ENCODE results near the gene C8G. TPM values are rescaled to one million over a fixed set of nuclear protein-coding genes. Genes with fewer than 3 reads are reported as not detected.

C8G gene
- total RNA-seq, 6 donors from 2014 or later: 1.8 to 4.4 (median 2.1) TPM; not detected in 3

GRCh38 chr9:136960212-136960937 lies 15.3 kb downstream of the C8G start:
- WGBS, 2 donors: 72 to 74% methylated on average over 10 to 18 of the region's 19 CpGs
- Histone ChIP-seq H3K9me3 (no peaks in the 10 kb centered on the region), H3K27ac (peak overlapping the region in 2 of 4 donors; percentile 54), H3K4me1 (peaks cover 6 to 19% (median 12%) of the 10 kb centered on the region in 4 donors), H3K36me3 (no peaks in the 10 kb centered on the region), H3K27me3 (no peaks in the 10 kb centered on the region), H3K4me3 (no peak overlapping the region)
- ATAC-seq (ENCODE audit: low FRiP score in 2 of 2): no peak
- TF ChIP-seq POLR2AphosphoS5 (IDR thresholded peaks at IDR 0.05) (no peak), EP300 (IDR thresholded peaks at IDR 0.05) (no peak), POLR2A (IDR thresholded peaks at IDR 0.05) (no peak), CTCF (IDR thresholded peaks at IDR 0.05) (no peak)
- peak in 1 of 2 donors; percentile 44 for DNase-seq

- no peak overlapping the region for H3K4me3 ChIP-seq
- TF ChIP-seq CTCF (IDR thresholded peaks at IDR 0.05) (no peak), POLR2A (IDR thresholded peaks at IDR 0.05) (no peak), EP300 (IDR thresholded peaks at IDR 0.05) (no peak), POLR2AphosphoS5 (IDR thresholded peaks at IDR 0.05) (no peak)
- whole genome bisulfite sequencing, 2 donors: 86 to 90% methylated on average over 2 to 11 of the region's 15 CpGs
- H3K27ac ChIP-seq: peak overlapping the region in 2 of 4 donors; percentile 15 to 18
- peak in 1 of 2 donors; percentile 67 for DNase-seq
- H3K4me1 ChIP-seq: peaks cover 6 to 23% (median 12%) of the 10 kb centered on the region in 4 donors
- H3K27me3 ChIP-seq: no peaks in the 10 kb centered on the region
- no peaks in the 10 kb centered on the region for H3K9me3 ChIP-seq
- no peaks in the 10 kb centered on the region for H3K36me3 ChIP-seq
- ATAC-seq (ENCODE audit: low FRiP score in 2 of 2): no peak
Measured at GRCh38 chr9:136960938-136961275, 15.9 kb downstream of the C8G start.

- no peak overlapping the region for H3K4me3 ChIP-seq
- ATAC-seq (ENCODE audit: low FRiP score in 2 of 2): peak in 1 of 2 donors; percentile 47
- no peaks in the 10 kb centered on the region for H3K36me3 ChIP-seq
- no peaks in the 10 kb centered on the region for H3K9me3 ChIP-seq
- H3K27ac ChIP-seq: peak overlapping the region in 2 of 4 donors; percentile 15 to 18
- 73 to 80% methylated on average over 7 to 21 of the region's 23 CpGs for WGBS, 2 donors
- H3K27me3 ChIP-seq: no peaks in the 10 kb centered on the region
- peak in 1 of 2 donors; percentile 77 for DNase-seq
- peaks cover 7 to 28% (median 17%) of the 10 kb centered on the region in 4 donors for H3K4me1 ChIP-seq
- TF ChIP-seq EP300 (IDR thresholded peaks at IDR 0.05) (no peak), POLR2AphosphoS5 (IDR thresholded peaks at IDR 0.05) (no peak), POLR2A (IDR thresholded peaks at IDR 0.05) (no peak), CTCF (IDR thresholded peaks at IDR 0.05) (no peak)
Measured at GRCh38 chr9:136961279-136962065, 16.4 kb downstream of the C8G start.

GRCh38 chr9:136962163-136962562 lies 17.1 kb downstream of the C8G start:
- H3K4me1 ChIP-seq: peaks cover 7 to 30% (median 18%) of the 10 kb centered on the region in 4 donors
- H3K36me3 ChIP-seq: no peaks in the 10 kb centered on the region
- 94 to 97% methylated on average over 9 of the region's 9 CpGs for WGBS, 2 donors
- ATAC-seq (ENCODE audit: low FRiP score in 2 of 2) (no peak), DNase-seq (no peak)
- no peaks in the 10 kb centered on the region for H3K27me3 ChIP-seq
- H3K4me3 ChIP-seq: no peak overlapping the region
- no peaks in the 10 kb centered on the region for H3K9me3 ChIP-seq
- H3K27ac ChIP-seq: no peak overlapping the region
- TF ChIP-seq EP300 (IDR thresholded peaks at IDR 0.05) (no peak), CTCF (IDR thresholded peaks at IDR 0.05) (no peak), POLR2A (IDR thresholded peaks at IDR 0.05) (no peak), POLR2AphosphoS5 (IDR thresholded peaks at IDR 0.05) (no peak)

All from upper lobe of left lung (tissue), 6 donors.